ENCODE results near the gene PHACTR1.

Gene PHACTR1

GRCh38 chr6:13212538-13212937, 496.0 kb downstream of the PHACTR1 start:
- H3K36me3 ChIP-seq (ENCODE audit: control insufficient read depth, insufficient read depth, low read length), result no peaks in the 10 kb centered on the region
- no peak overlapping the region for H3K27ac ChIP-seq (ENCODE audit: low read length)
- H3K27me3 ChIP-seq (ENCODE audit: control insufficient read depth, insufficient read depth, low read length), result no peaks in the 10 kb centered on the region
- no peaks in the 10 kb centered on the region for H3K9me3 ChIP-seq (ENCODE audit: control insufficient read depth, insufficient read depth, low read length)
- H3K4me1 ChIP-seq (ENCODE audit: control insufficient read depth, insufficient read depth, low read length), result no peaks in the 10 kb centered on the region
- DNase-seq (ENCODE audit: low read depth, low spot score), result no peak
- no CpG with 5 or more reads among the region's 14 CpGs for WGBS (ENCODE audit: insufficient coverage, insufficient read length)
- no peak overlapping the region for H3K4me3 ChIP-seq (ENCODE audit: low read length)

GRCh38 chr6:13215390-13215789, 498.8 kb downstream of the PHACTR1 start:
- Histone ChIP-seq H3K36me3 (ENCODE audit: control insufficient read depth, insufficient read depth, low read length) (no peaks in the 10 kb centered on the region), H3K4me3 (ENCODE audit: low read length) (no peak overlapping the region), H3K4me1 (ENCODE audit: control insufficient read depth, insufficient read depth, low read length) (no peaks in the 10 kb centered on the region), H3K27ac (ENCODE audit: low read length) (no peak overlapping the region), H3K9me3 (ENCODE audit: control insufficient read depth, insufficient read depth, low read length) (no peaks in the 10 kb centered on the region), H3K27me3 (ENCODE audit: control insufficient read depth, insufficient read depth, low read length) (no peaks in the 10 kb centered on the region)
- no CpG with 5 or more reads among the region's 2 CpGs for WGBS (ENCODE audit: insufficient coverage, insufficient read length)
- DNase-seq (ENCODE audit: low read depth, low spot score), result no peak

- Histone ChIP-seq H3K36me3 (ENCODE audit: control insufficient read depth, insufficient read depth, low read length) (no peaks in the 10 kb centered on the region), H3K4me3 (ENCODE audit: low read length) (no peak overlapping the region), H3K9me3 (ENCODE audit: control insufficient read depth, insufficient read depth, low read length) (no peaks in the 10 kb centered on the region), H3K27me3 (ENCODE audit: control insufficient read depth, insufficient read depth, low read length) (no peaks in the 10 kb centered on the region), H3K27ac (ENCODE audit: low read length) (no peak overlapping the region), H3K4me1 (ENCODE audit: control insufficient read depth, insufficient read depth, low read length) (no peaks in the 10 kb centered on the region)
- DNase-seq (ENCODE audit: low read depth, low spot score), result no peak
- WGBS (ENCODE audit: insufficient coverage, insufficient read length), result no CpG with 5 or more reads among the region's 2 CpGs
These were observed 499.9 kb downstream of the PHACTR1 start for GRCh38 chr6:13216236-13217014.

- no peaks in the 10 kb centered on the region for H3K27me3 ChIP-seq (ENCODE audit: control insufficient read depth, insufficient read depth, low read length)
- no CpG with 5 or more reads among the region's 4 CpGs for WGBS (ENCODE audit: insufficient coverage, insufficient read length)
- H3K36me3 ChIP-seq (ENCODE audit: control insufficient read depth, insufficient read depth, low read length), result no peaks in the 10 kb centered on the region
- DNase-seq (ENCODE audit: low read depth, low spot score), result no peak
- H3K9me3 ChIP-seq (ENCODE audit: control insufficient read depth, insufficient read depth, low read length), result no peaks in the 10 kb centered on the region
- no peak overlapping the region for H3K27ac ChIP-seq (ENCODE audit: low read length)
- no peak overlapping the region for H3K4me3 ChIP-seq (ENCODE audit: low read length)
- H3K4me1 ChIP-seq (ENCODE audit: control insufficient read depth, insufficient read depth, low read length), result no peaks in the 10 kb centered on the region
These were observed 500.8 kb downstream of the PHACTR1 start for GRCh38 chr6:13217206-13217905.

- Histone ChIP-seq H3K36me3 (ENCODE audit: control insufficient read depth, insufficient read depth, low read length) (no peaks in the 10 kb centered on the region), H3K9me3 (ENCODE audit: control insufficient read depth, insufficient read depth, low read length) (no peaks in the 10 kb centered on the region), H3K4me1 (ENCODE audit: control insufficient read depth, insufficient read depth, low read length) (no peaks in the 10 kb centered on the region), H3K27ac (ENCODE audit: low read length) (no peak overlapping the region), H3K4me3 (ENCODE audit: low read length) (no peak overlapping the region), H3K27me3 (ENCODE audit: control insufficient read depth, insufficient read depth, low read length) (no peaks in the 10 kb centered on the region)
- WGBS (ENCODE audit: insufficient coverage, insufficient read length), result no CpG with 5 or more reads among the region's 3 CpGs
- no peak for DNase-seq (ENCODE audit: low read depth, low spot score)
These were observed 503.7 kb downstream of the PHACTR1 start for GRCh38 chr6:13220266-13220665.

- Histone ChIP-seq H3K9me3 (ENCODE audit: control insufficient read depth, insufficient read depth, low read length) (no peaks in the 10 kb centered on the region), H3K27me3 (ENCODE audit: control insufficient read depth, insufficient read depth, low read length) (no peaks in the 10 kb centered on the region)
- WGBS (ENCODE audit: insufficient coverage, insufficient read length), result no CpG with 5 or more reads among the region's 4 CpGs
These were observed 505.5 kb downstream of the PHACTR1 start for GRCh38 chr6:13222048-13222447.

GRCh38 chr6:13226071-13226470, 509.5 kb downstream of the PHACTR1 start:
- no peak overlapping the region for H3K4me3 ChIP-seq (ENCODE audit: low read length)
- no CpG with 5 or more reads among the region's 2 CpGs for WGBS (ENCODE audit: insufficient coverage, insufficient read length)
- no peaks in the 10 kb centered on the region for H3K9me3 ChIP-seq (ENCODE audit: control insufficient read depth, insufficient read depth, low read length)
- no peak overlapping the region for H3K27ac ChIP-seq (ENCODE audit: low read length)
- no peak for DNase-seq (ENCODE audit: low read depth, low spot score)
- H3K4me1 ChIP-seq (ENCODE audit: control insufficient read depth, insufficient read depth, low read length), result no peaks in the 10 kb centered on the region
- H3K27me3 ChIP-seq (ENCODE audit: control insufficient read depth, insufficient read depth, low read length), result no peaks in the 10 kb centered on the region
- H3K36me3 ChIP-seq (ENCODE audit: control insufficient read depth, insufficient read depth, low read length), result no peaks in the 10 kb centered on the region

More at GRCh38 chr6:13222048-13222447, 505.5 kb downstream of the PHACTR1 start:
- no peak overlapping the region for H3K27ac ChIP-seq (ENCODE audit: low read length)
- no peak overlapping the region for H3K4me3 ChIP-seq (ENCODE audit: low read length)
- no peak for DNase-seq (ENCODE audit: low read depth, low spot score)
- H3K4me1 ChIP-seq (ENCODE audit: control insufficient read depth, insufficient read depth, low read length), result no peaks in the 10 kb centered on the region
- H3K36me3 ChIP-seq (ENCODE audit: control insufficient read depth, insufficient read depth, low read length), result no peaks in the 10 kb centered on the region

- Histone ChIP-seq H3K27ac (ENCODE audit: low read length) (no peak overlapping the region), H3K9me3 (ENCODE audit: control insufficient read depth, insufficient read depth, low read length) (no peaks in the 10 kb centered on the region), H3K4me1 (ENCODE audit: control insufficient read depth, insufficient read depth, low read length) (no peaks in the 10 kb centered on the region), H3K4me3 (ENCODE audit: low read length) (no peak overlapping the region), H3K27me3 (ENCODE audit: control insufficient read depth, insufficient read depth, low read length) (no peaks in the 10 kb centered on the region), H3K36me3 (ENCODE audit: control insufficient read depth, insufficient read depth, low read length) (no peaks in the 10 kb centered on the region)
- WGBS (ENCODE audit: insufficient coverage, insufficient read length), result no CpG with 5 or more reads among the region's 9 CpGs
- DNase-seq (ENCODE audit: low read depth, low spot score), result no peak
These were observed 512.0 kb downstream of the PHACTR1 start for GRCh38 chr6:13228264-13229204.

- Histone ChIP-seq H3K27me3 (ENCODE audit: control insufficient read depth, insufficient read depth, low read length) (no peaks in the 10 kb centered on the region), H3K36me3 (ENCODE audit: control insufficient read depth, insufficient read depth, low read length) (no peaks in the 10 kb centered on the region), H3K4me3 (ENCODE audit: low read length) (no peak overlapping the region), H3K27ac (ENCODE audit: low read length) (no peak overlapping the region), H3K4me1 (ENCODE audit: control insufficient read depth, insufficient read depth, low read length) (no peaks in the 10 kb centered on the region), H3K9me3 (ENCODE audit: control insufficient read depth, insufficient read depth, low read length) (no peaks in the 10 kb centered on the region)
- DNase-seq (ENCODE audit: low read depth, low spot score), result no peak
- WGBS (ENCODE audit: insufficient coverage, insufficient read length), result no CpG with 5 or more reads among the region's 9 CpGs
These were observed 512.9 kb downstream of the PHACTR1 start for GRCh38 chr6:13229205-13230085.
